Measurements from ENCODE around the gene BEGAIN. TPM values are rescaled to one million over a fixed set of nuclear protein-coding genes. Genes with fewer than 3 reads are reported as not detected.

The BEGAIN gene
- total RNA-seq, 2 donors from 2014 or later: 0.91 to 1.3 TPM

DNA sequence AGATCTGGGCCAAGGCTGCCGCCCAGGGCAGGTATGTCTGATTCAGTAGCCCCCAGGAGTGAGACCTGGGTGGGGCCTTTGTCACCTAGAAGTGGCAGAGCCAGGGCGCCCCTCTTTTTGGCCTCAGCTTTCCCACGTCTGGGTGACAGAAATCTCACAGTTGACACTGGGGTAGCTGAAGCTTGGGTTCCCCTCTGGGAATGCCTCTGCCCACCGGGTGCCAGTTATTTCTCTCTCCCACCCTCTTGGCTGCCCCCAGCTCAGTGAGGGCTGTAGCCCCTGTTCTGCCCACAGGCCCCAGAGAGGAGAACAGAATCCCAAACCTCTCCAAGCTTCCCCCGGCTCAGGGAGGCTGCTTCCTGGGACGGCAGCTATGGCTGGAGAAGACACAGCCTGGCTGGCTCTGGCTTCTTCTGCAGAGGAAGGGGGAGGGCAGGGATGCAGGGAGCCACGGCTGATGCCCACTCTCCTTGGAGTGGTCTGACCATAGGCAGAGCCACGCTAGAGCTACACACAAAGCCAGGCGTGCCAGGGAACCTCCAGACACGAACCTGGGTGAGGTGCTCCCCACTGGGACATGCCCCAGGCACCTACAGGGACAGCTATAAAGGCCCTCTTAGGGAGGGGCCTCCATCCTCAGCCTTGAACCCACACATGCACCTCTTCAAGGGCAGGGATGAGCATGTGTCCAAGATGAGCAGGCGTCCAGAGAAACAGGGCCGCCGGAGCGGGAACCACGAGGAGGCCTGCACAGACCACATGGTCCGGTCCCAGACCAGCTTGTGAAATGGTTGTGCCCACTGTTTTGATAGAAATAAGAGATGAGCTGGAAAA is 51.7 kb downstream of the BEGAIN start:
- no peaks in the 10 kb centered on the region for H3K36me3 ChIP-seq (ENCODE audit: control insufficient read depth, insufficient read depth, low read length)
- Mint-ChIP-seq H3K4me1 (no peaks in the 10 kb centered on the region), H3K36me3 (ENCODE audit: low read depth) (no peaks in the 10 kb centered on the region), H3K27ac (no peak overlapping the region), H3K9me3 (no peaks in the 10 kb centered on the region), H3K27me3 (ENCODE audit: insufficient read depth) (no peaks in the 10 kb centered on the region), H3K4me3 (no peak overlapping the region)
- H3K27me3 ChIP-seq (ENCODE audit: control insufficient read depth, insufficient read depth, low read length, poor library complexity, severe bottlenecking): no peaks in the 10 kb centered on the region
- no peak overlapping the region for H3K4me3 ChIP-seq (ENCODE audit: low read length)
- TF ChIP-seq, protein P1, sequence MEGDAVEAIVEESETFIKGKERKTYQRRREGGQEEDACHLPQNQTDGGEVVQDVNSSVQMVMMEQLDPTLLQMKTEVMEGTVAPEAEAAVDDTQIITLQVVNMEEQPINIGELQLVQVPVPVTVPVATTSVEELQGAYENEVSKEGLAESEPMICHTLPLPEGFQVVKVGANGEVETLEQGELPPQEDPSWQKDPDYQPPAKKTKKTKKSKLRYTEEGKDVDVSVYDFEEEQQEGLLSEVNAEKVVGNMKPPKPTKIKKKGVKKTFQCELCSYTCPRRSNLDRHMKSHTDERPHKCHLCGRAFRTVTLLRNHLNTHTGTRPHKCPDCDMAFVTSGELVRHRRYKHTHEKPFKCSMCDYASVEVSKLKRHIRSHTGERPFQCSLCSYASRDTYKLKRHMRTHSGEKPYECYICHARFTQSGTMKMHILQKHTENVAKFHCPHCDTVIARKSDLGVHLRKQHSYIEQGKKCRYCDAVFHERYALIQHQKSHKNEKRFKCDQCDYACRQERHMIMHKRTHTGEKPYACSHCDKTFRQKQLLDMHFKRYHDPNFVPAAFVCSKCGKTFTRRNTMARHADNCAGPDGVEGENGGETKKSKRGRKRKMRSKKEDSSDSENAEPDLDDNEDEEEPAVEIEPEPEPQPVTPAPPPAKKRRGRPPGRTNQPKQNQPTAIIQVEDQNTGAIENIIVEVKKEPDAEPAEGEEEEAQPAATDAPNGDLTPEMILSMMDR (conservative IDR thresholded peaks at IDR 0.05): no peak
- no peak overlapping the region for H3K9ac ChIP-seq (ENCODE audit: extremely low read depth, low read length, poor library complexity, severe bottlenecking)
- H3K27ac ChIP-seq (ENCODE audit: low read depth, low read length): no peak overlapping the region
- no peaks in the 10 kb centered on the region for H3K4me1 ChIP-seq (ENCODE audit: control insufficient read depth, insufficient read depth, low read length)
- H3K9me3 ChIP-seq (ENCODE audit: control insufficient read depth, low read length): no peaks in the 10 kb centered on the region
- 93 to 94% methylated on average over 12 to 16 of the region's 16 CpGs for WGBS, 2 experiments (ENCODE audit: insufficient coverage in 1 of 2, insufficient read length in 1 of 2)
- peak; percentile 34 for DNase-seq

DNA sequence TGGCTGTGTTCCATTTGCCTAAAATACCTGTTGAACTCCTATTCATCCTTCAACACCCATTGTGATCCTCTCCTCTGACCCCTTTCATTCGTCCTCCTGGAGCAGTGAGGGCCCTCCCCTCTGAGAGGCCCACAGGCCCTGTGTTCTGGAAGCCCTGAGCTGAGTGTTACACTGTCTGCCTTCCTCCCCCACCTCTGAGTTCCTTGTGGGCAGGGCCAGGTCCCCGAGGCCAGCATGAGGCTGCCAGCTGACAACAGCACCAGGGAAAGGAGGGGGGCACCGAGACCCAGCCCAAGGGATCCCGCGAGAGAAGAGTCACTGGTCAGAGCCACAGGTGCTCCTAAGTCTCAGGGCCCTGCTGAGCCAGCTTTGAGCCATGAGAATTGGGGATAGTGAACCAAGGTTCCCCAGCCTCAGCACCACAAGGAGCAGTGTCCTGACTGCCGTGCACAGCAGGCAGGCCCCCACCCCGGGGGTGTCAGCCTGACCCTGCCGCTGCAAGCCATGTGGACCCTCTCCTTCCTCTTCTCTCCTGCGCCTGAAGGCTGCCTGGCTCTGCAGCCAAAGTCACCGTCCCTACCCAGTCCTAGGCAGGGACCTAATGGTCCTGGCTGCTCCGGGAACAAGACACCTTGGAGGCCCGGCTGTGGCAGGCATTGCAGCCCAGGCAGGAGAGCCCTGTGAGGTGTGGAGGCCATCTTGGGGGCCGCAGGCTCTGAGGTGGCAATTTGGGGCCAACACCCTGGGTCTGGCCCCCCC is 52.5 kb downstream of the BEGAIN start:
- DNase-seq: peak; percentile 61
- no peak overlapping the region for H3K27ac ChIP-seq (ENCODE audit: low read depth, low read length)
- Mint-ChIP-seq H3K4me3 (no peak overlapping the region), H3K27me3 (ENCODE audit: insufficient read depth) (no peaks in the 10 kb centered on the region), H3K36me3 (ENCODE audit: low read depth) (no peaks in the 10 kb centered on the region), H3K27ac (peak overlapping the region; percentile 10), H3K4me1 (no peaks in the 10 kb centered on the region), H3K9me3 (no peaks in the 10 kb centered on the region)
- no peaks in the 10 kb centered on the region for H3K27me3 ChIP-seq (ENCODE audit: control insufficient read depth, insufficient read depth, low read length, poor library complexity, severe bottlenecking)
- no peaks in the 10 kb centered on the region for H3K9me3 ChIP-seq (ENCODE audit: control insufficient read depth, low read length)
- TF ChIP-seq, protein P1 (conservative IDR thresholded peaks at IDR 0.05): no peak
- no peaks in the 10 kb centered on the region for H3K4me1 ChIP-seq (ENCODE audit: control insufficient read depth, insufficient read depth, low read length)
- H3K36me3 ChIP-seq (ENCODE audit: control insufficient read depth, insufficient read depth, low read length): no peaks in the 10 kb centered on the region
- no peak overlapping the region for H3K4me3 ChIP-seq (ENCODE audit: low read length)
- 84 to 86% methylated on average over 10 to 13 of the region's 13 CpGs for WGBS, 2 experiments (ENCODE audit: insufficient coverage in 1 of 2, insufficient read length in 1 of 2)
- H3K9ac ChIP-seq (ENCODE audit: extremely low read depth, low read length, poor library complexity, severe bottlenecking): no peak overlapping the region

DNA sequence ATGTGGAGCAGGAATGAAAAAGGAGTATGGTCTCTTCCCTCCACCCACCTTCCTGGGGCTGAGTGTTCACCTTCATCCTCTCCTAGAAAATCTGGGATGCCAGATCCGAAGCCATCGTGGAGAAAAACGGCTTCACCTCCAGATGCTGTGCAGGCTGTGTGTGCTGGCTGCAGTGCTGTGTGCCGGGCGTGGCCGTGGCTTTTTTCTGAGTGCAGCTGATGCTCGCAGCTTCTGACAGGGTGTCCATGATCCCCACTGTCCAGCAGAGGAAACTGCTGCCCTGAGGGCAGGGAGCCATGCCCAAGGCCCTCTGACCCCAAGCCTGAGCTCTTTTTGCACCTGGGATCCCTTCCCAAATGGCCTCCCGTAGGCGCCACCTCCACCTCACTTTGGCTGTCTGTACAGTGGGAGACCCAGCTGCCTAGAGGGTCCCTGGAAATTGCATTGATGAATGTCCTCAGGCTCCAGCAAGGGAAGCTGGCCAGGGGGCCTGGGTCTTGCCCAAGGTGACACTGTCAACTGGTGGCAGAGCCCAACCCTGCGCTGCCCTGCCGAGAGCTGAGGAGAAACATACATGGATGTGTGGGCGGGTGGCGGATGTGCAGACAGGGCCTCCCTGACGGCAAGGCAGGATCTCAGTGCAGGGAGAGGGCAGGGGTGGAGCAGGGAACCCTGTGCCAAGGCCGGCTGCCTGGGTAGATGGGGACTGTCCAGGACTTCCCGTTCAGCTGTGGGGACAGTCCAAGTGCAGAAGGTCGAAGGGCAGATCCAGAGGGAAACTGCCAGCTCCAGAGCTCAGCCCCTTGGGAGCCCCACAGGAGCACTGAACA is 53.3 kb downstream of the BEGAIN start:
- Mint-ChIP-seq H3K27me3 (ENCODE audit: insufficient read depth) (no peaks in the 10 kb centered on the region), H3K4me3 (no peak overlapping the region), H3K36me3 (ENCODE audit: low read depth) (no peaks in the 10 kb centered on the region), H3K27ac (no peak overlapping the region), H3K4me1 (no peaks in the 10 kb centered on the region), H3K9me3 (no peaks in the 10 kb centered on the region)
- DNase-seq: no peak
- no peak overlapping the region for H3K9ac ChIP-seq (ENCODE audit: extremely low read depth, low read length, poor library complexity, severe bottlenecking)
- H3K4me1 ChIP-seq (ENCODE audit: control insufficient read depth, insufficient read depth, low read length): no peaks in the 10 kb centered on the region
- WGBS, 2 experiments (ENCODE audit: insufficient coverage in 1 of 2, insufficient read length in 1 of 2): 92 to 97% methylated on average over 17 of the region's 17 CpGs
- no peaks in the 10 kb centered on the region for H3K9me3 ChIP-seq (ENCODE audit: control insufficient read depth, low read length)
- no peaks in the 10 kb centered on the region for H3K36me3 ChIP-seq (ENCODE audit: control insufficient read depth, insufficient read depth, low read length)
- TF ChIP-seq, protein P1 (conservative IDR thresholded peaks at IDR 0.05): no peak
- H3K27ac ChIP-seq (ENCODE audit: low read depth, low read length): no peak overlapping the region
- no peak overlapping the region for H3K4me3 ChIP-seq (ENCODE audit: low read length)
- no peaks in the 10 kb centered on the region for H3K27me3 ChIP-seq (ENCODE audit: control insufficient read depth, insufficient read depth, low read length, poor library complexity, severe bottlenecking)
